ENCODE measurements around the gene EPB41L4A.
"Not testable (repeated sequence)": the region's sequence is repeated elsewhere in the genome, so short reads cannot be mapped to it uniquely, and the experiment has no call there.

DNA sequence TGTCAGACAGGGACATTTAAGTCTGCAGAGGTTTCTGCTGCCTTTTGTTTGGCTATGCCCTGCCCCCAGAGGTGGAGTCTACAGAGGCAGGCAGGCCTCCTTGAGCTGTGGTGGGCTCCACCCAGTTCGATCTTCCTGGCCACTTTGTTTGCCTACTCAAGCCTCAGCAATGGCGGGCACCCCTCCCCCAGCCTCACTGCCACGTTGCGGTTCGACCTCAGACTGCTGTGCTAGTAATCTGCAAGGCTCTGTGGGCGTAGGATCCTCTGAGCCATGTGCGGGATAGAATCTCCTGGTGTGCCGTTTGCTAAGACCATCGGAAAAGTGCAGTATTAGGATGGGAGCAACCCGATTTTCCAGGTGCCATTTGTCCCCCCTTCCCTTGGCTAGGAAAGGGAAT, 47.2 kb upstream of the EPB41L4A start:
- TF ChIP-seq, protein P1, sequence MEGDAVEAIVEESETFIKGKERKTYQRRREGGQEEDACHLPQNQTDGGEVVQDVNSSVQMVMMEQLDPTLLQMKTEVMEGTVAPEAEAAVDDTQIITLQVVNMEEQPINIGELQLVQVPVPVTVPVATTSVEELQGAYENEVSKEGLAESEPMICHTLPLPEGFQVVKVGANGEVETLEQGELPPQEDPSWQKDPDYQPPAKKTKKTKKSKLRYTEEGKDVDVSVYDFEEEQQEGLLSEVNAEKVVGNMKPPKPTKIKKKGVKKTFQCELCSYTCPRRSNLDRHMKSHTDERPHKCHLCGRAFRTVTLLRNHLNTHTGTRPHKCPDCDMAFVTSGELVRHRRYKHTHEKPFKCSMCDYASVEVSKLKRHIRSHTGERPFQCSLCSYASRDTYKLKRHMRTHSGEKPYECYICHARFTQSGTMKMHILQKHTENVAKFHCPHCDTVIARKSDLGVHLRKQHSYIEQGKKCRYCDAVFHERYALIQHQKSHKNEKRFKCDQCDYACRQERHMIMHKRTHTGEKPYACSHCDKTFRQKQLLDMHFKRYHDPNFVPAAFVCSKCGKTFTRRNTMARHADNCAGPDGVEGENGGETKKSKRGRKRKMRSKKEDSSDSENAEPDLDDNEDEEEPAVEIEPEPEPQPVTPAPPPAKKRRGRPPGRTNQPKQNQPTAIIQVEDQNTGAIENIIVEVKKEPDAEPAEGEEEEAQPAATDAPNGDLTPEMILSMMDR (conservative IDR thresholded peaks at IDR 0.05; ENCODE audit: low read length) = not testable (repeated sequence)
- not testable (repeated sequence) for TF ChIP-seq EZH2phosphoT487 (IDR thresholded peaks at IDR 0.05; ENCODE audit: borderline replicate concordance)
